SKM-1 treated with dmso at 0.1 percent for 144 hours (cell line): ENCODE data around the gene IQCE.
"Not testable (repeated sequence)": the region's sequence is repeated elsewhere in the genome, so short reads cannot be mapped to it uniquely, and the experiment has no call there.

Experiments
- DNase-seq: peaks from one replicate; lab custom pipeline; 2025; ENCODE audit not compliant: unreplicated experiment; lab: John Stamatoyannopoulos, UW

The IQCE gene

DNA sequence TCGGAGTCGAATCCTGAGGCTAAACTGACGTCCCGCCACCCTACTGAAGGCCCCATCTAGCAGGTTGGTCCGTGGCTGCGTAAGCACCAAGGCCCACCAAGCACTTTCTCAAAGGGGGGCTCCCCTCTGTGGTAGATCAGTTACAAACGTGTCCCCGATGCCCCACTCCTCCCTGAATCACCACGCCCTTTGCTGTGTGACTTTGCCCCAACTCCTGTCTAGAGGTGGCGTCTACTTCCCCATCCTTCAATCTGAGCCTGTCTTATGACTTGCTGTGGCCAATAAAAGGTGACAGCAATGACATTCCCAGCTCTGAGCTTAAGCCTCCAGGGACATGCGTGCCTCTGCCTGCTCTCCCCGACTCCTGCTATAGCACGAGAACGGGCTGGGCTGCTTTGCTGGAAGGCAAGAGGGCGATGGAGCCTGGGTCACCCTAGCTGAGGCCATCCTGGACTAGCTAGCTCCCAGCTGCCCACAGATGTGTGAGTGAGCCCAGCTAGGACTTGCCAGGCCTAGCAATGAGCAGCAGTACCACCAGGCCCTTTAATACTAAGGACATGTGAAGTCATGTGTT, 26.5 kb upstream of the IQCE start:
- not testable (repeated sequence) for DNase-seq

DNA sequence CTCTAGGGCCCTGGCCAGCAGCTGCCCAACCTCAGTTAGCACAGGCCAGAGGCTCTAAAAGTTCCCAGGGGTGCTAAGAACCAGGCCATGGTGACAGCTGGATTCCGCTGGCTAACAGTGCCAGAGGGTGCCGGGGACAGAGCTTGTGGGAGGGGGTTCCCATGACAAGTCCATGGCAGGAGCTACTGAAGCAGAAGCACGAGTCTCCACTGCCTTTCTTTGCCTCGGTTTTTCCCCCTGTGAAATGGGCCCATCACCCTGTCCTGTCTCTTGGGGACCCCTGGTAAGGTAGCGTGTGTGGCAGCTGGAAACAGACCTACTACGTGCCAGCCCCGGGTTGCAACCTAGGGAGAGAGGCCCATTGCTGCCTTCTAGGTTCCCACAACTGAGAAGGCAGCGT, 26.0 kb upstream of the IQCE start:
- not testable (repeated sequence) for DNase-seq

GRCh38 chr7:2533566-2533965, 25.2 kb upstream of the IQCE start:
- not testable (repeated sequence) for DNase-seq

- DNase-seq = not testable (repeated sequence)
Measured at GRCh38 chr7:2534214-2534613, 24.6 kb upstream of the IQCE start.

GRCh38 chr7:2535872-2536627, 22.7 kb upstream of the IQCE start:
- not testable (repeated sequence) for DNase-seq

GRCh38 chr7:2537981-2538851, 20.6 kb upstream of the IQCE start:
- DNase-seq = no peak

DNA sequence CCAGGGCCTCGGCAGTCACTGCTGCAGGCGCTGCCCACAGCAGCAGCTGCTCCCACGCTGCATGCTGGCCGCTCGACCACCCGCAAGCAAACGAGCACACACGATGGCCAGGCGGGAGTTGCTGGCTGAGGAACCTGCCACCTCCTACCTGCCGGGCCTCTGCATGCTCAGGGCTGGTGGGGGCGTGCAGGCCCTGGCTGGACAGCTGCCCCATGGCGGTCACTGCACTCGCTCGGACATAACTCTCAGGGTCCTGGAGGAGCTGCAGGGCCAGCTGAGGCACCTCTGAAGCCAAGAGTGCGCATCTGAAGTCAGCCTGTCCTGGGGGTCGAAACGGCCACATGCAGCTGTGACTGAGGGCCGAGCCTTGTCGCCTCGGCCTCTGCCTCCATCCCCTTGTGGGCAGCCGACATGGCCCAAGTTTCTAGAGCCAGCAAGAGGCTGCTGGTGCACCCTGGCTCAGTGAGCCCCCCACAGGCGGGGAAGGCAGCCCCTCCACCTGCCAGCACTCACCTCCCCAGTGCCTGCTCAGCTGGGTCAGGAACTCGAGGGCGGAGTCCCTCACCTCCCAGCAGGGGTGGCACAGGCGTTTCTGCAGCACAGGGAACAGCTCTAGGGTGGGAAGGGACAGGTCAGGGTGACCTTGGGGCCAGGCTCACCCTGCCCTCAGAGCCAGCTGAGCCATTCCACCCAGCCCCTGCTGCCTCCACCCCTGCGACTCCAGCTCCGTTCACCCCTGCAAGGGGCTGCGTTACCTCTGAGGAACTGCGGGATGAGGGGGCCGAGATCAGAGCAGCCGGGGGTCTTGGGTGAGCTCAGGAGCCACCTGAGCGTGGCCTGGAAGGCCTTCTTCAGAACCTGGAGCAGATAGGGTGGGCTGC, 19.5 kb upstream of the IQCE start:
- DNase-seq = no peak

DNA sequence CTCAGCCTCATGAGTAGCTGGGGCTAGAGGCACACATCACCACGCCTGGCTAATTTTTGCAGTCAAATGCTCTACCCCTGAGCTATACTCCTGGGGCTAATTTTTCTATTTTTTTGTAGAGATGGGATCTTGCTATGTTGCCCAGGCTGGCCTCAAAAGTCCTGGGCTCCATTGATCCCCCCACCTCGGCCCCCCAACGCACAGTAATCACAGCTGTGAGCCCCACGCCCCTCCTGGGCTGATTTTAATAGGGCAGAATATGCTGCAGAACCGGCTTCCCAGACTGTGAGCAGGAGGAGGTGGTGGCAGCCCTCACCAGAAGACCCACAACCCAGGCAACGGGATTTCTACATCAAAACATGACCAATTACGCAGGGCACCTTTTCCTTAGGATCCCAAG, 18.6 kb upstream of the IQCE start:
- DNase-seq = no peak

DNA sequence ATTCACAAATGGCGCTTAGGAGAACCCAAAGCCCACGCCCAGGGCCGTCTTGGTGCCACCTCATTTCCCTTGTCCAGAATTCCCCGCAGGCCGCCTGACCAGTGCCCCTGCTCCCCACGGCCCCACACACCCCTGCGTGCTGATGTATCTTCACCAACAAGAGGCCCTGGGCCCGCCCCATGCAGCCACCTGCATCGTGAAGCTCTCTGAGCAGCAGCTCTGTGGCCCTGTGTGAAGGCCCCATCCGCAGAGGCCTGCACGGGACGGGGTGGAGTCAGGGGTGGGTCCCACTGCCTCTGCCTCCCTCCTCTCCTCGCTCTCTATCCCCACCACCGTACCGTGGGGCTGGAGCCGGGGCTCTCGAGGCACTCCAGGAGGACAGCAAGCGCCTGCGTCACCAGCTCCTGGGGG, 18.1 kb upstream of the IQCE start:
- DNase-seq = no peak

DNA sequence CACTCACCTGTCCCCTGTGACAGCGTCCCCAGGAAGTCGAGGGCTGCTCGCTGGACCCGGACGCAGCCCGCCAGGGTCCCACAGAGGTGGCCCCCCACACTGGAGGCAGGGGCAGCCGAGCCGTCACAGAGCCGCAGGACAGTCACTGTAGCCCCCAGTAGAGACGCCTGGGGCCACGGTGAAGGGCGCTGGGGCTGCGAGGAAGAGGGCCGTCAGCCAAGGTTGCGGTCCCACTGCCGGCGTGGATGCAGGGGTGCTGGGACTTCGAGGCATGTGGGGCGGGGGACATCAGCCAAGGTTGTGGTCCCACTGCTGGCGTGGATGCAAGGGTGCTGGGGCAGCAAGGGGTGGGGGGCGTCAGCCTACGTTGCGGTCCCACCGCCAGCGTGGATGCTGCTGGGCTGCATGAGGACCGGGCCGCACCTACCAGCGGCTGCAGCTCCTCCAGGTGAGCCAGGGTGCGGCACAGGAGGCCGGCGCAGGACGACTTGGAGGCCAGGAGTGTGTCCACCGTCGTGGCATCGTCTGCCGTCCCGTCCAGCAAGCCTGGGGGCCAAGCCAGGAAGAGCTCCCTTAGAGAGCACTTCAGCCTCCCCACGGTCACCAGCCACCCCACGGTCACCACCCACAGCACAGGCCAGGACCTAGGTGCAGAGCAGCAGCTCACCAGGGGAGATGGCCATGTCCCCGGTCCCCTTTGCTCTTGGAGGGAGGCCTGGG, 17.3 kb upstream of the IQCE start:
- no peak for DNase-seq

- DNase-seq = no peak
Measured at GRCh38 chr7:2542011-2542915, 16.5 kb upstream of the IQCE start.

DNA sequence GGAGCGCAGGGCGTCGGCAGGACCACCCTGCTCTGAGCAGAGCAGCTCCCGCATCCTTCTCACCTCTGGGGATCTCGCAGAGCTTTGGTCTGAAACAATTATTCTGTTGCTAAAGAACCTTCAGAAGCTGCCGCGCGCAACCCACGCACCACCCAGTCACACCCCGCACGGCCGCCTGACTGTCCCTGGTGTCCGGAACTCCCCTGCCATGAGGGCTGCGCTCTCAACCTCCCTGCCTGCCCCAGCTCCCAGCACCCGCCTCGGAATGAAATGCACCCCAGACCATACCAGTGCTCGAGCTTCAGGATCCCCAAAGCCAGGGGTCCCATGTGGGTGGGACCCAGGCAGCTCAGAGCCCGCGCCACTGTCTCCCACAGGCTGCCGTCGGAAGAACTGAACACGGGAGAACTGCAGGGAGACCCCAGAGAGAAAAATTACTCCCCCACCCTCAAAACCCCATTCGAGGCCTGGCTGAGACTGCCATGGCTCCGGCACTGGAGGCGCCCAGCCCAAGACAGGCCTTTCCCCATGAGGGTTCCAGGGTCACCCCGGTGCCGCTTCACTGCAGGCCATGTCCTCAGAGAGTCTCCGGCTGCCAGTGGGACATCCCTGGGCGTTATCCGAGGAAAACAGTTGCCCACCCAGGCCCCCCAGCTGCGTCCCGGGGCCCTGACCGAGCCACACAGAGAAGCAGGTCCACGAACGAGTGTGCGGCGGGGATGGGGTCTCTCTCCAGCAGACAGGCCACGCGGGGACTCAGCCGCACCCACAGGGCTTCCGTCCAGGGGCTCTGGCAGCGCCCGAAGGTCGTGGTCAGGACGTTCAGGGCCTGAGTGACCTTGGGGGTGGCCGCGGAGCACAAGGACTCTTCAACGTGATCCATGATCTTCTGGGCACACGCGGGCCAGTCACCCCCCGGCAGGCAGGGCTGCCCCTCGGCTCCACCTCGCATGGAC, 15.6 kb upstream of the IQCE start:
- DNase-seq = no peak

DNA sequence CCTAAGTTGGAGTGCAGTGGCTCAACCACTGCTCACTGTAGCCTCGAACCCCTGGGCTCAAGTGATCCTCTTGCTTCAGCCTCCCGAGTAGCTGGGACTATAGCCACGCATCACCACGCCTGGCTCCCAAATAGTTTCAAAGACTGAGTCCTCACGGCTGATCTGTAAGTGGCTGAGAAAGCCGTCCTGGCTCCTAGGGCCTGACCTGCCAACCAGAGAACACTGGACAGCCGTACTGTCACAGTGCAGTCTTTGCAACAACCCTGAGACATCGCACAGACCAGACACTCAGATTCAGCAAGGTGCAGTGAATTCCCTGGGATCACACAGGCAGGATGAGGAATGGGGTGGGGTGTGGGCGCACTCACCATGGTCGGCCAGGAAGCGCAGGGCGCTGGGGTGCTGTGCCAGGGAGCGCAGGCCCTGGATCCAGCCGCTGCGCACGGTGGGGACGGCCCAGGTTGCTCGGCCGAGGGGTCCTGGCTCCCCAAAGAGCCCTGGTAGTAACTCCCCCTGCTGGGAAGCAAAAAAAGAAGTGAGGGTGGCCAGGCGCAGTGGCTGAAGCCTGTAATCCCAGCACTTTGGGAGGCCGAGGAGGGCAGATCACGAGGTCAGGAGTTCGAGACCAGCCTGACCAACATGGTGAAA, 14.1 kb upstream of the IQCE start:
- DNase-seq = no peak

DNA sequence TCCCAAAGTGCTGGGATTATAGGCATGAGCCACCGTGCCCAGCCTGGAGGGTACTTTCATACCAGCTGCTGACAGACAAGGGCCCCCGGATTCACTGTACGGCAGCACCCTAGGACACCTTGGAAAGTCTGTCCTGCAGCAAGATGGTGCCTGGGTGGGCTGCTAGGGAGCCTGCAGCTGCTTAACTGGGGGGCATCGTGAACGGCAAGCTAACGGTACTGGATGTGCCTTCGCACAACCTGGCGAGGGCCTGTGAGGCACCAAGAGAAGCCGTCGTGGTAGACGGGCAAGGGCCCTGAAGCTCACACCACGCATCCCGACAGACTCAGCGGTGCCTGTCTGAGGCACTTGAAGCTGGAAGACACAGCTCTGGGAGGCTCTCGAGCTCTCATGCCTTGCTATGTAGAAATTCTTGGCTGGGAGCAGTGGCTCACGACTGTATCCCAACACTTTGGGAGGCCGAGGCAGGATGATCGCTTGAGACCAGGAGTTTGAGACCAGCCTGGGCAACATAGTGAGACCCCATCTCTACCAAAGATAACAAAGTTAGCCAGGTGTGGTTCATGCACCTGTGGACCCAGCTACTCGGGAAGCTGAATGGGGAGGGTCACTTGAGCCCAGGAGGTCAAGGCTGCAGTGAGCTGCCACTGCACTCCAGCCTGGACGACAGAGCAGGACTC, 12.9 kb upstream of the IQCE start:
- no peak for DNase-seq

DNA sequence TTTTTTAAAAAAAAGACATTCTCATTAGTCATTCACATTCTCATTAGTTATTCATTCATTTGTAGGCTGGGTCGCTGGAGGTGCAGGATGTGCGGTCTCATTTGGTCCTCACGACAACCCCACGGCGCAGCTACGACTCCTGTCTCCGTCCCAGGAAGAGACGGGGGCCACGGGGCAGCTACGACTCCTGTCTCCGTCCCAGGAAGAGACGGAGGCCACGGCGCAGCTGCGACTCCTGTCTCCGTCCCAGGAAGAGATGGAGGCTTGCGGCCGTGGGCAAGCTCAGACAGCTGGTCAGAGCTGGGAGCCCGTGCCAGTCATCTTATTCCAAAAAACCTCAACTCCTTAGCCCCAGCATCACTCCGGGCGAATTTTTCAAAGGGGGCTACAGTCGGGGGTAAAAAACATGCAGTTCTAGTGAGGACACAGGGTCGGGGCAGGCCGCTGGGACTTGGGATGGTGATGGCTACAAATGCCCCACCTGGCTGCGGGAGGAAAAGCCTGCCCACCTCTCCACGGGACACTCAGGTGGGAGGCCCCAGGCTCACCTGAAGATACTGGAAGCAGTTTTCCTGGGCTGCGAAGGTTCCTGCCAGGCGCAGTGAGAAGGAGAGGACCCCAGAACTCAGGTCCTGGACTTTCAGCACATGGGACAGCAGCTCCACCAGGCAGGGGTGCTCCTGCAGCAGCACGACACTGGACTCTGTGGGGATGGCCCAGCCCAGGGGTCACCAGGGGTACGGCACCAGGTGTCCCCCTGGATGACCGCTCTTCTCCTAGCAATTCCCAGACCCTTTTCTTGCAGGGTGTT, 11.8 kb upstream of the IQCE start:
- DNase-seq = no peak

GRCh38 chr7:2551418-2551817, 7.4 kb upstream of the IQCE start:
- DNase-seq = no peak
